ENCODE data around the gene PFN2.

PFN2 gene

GRCh38 chr3:149969110-149969939 is 1.4 kb downstream of the PFN2 start:
- Histone ChIP-seq H3K27ac (peak overlapping the region; percentile 86), H3K9ac (no peak overlapping the region), H3K36me3 (ENCODE audit: control insufficient read depth, insufficient read depth, low read length) (no peaks in the 10 kb centered on the region), H3K4me3 (ENCODE audit: low read depth, low read length) (peak overlapping the region; percentile 65), H3K9me3 (ENCODE audit: control insufficient read depth, low read length) (no peaks in the 10 kb centered on the region), H2AFZ (peak overlapping the region; percentile 90), H3K79me2 (peaks cover 9% of the 10 kb centered on the region), H3K27me3 (ENCODE audit: control insufficient read depth, insufficient read depth, low read length) (no peaks in the 10 kb centered on the region), H3K4me2 (ENCODE audit: low read length) (peak overlapping the region; percentile 84), H3K4me1 (no peaks in the 10 kb centered on the region)
- TF ChIP-seq, protein P1, sequence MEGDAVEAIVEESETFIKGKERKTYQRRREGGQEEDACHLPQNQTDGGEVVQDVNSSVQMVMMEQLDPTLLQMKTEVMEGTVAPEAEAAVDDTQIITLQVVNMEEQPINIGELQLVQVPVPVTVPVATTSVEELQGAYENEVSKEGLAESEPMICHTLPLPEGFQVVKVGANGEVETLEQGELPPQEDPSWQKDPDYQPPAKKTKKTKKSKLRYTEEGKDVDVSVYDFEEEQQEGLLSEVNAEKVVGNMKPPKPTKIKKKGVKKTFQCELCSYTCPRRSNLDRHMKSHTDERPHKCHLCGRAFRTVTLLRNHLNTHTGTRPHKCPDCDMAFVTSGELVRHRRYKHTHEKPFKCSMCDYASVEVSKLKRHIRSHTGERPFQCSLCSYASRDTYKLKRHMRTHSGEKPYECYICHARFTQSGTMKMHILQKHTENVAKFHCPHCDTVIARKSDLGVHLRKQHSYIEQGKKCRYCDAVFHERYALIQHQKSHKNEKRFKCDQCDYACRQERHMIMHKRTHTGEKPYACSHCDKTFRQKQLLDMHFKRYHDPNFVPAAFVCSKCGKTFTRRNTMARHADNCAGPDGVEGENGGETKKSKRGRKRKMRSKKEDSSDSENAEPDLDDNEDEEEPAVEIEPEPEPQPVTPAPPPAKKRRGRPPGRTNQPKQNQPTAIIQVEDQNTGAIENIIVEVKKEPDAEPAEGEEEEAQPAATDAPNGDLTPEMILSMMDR (IDR thresholded peaks at IDR 0.05) = no peak

- TF ChIP-seq, protein P1 (IDR thresholded peaks at IDR 0.05) = no peak
- Histone ChIP-seq H3K4me3 (ENCODE audit: low read depth, low read length) (no peak overlapping the region), H3K4me1 (no peaks in the 10 kb centered on the region), H2AFZ (no peak overlapping the region), H3K27ac (no peak overlapping the region), H3K9me3 (ENCODE audit: control insufficient read depth, low read length) (no peaks in the 10 kb centered on the region), H3K79me2 (peaks cover 13% of the 10 kb centered on the region), H3K36me3 (ENCODE audit: control insufficient read depth, insufficient read depth, low read length) (no peaks in the 10 kb centered on the region), H3K9ac (no peak overlapping the region), H3K4me2 (ENCODE audit: low read length) (no peak overlapping the region), H3K27me3 (ENCODE audit: control insufficient read depth, insufficient read depth, low read length) (no peaks in the 10 kb centered on the region)
These were observed 2.5 kb downstream of the PFN2 start for GRCh38 chr3:149968216-149968615.

- Histone ChIP-seq H3K27ac (no peak overlapping the region), H3K27me3 (ENCODE audit: control insufficient read depth, insufficient read depth, low read length) (no peaks in the 10 kb centered on the region), H3K4me2 (ENCODE audit: low read length) (no peak overlapping the region), H3K9me3 (ENCODE audit: control insufficient read depth, low read length) (no peaks in the 10 kb centered on the region), H2AFZ (no peak overlapping the region), H3K4me3 (ENCODE audit: low read depth, low read length) (no peak overlapping the region), H3K79me2 (peaks cover 13% of the 10 kb centered on the region), H3K4me1 (no peaks in the 10 kb centered on the region), H3K36me3 (ENCODE audit: control insufficient read depth, insufficient read depth, low read length) (no peaks in the 10 kb centered on the region), H3K9ac (no peak overlapping the region)
- TF ChIP-seq, protein P1 (IDR thresholded peaks at IDR 0.05) = peak; percentile 70
These were observed 3.5 kb downstream of the PFN2 start for GRCh38 chr3:149967086-149967685.

GRCh38 chr3:149965278-149965677 is 5.4 kb downstream of the PFN2 start:
- Histone ChIP-seq H3K27me3 (ENCODE audit: control insufficient read depth, insufficient read depth, low read length) (no peaks in the 10 kb centered on the region), H3K4me2 (ENCODE audit: low read length) (no peak overlapping the region), H2AFZ (no peak overlapping the region), H3K4me1 (no peaks in the 10 kb centered on the region), H3K4me3 (ENCODE audit: low read depth, low read length) (no peak overlapping the region), H3K36me3 (ENCODE audit: control insufficient read depth, insufficient read depth, low read length) (no peaks in the 10 kb centered on the region), H3K79me2 (peaks cover 13% of the 10 kb centered on the region), H3K9ac (no peak overlapping the region), H3K27ac (no peak overlapping the region), H3K9me3 (ENCODE audit: control insufficient read depth, low read length) (no peaks in the 10 kb centered on the region)
- TF ChIP-seq, protein P1 (IDR thresholded peaks at IDR 0.05) = no peak

All from parathyroid adenoma (tissue), 2 donors.